Caco-2 (cell line): Measurements from ENCODE around the gene OR6K3. TPM values are rescaled to one million over a fixed set of nuclear protein-coding genes. Genes with fewer than 3 reads are reported as not detected.

ENCODE experiments used
- BruUV-seq: library from RNA; stranded (reverse); fragments of 400-500 nt; replicated peaks from 2 replicates; lab custom pipeline; 2021; lab: Mats Ljungman, UMichigan
- CTCF ChIA-PET: fragments of 300-600 bp; sonication (Branson Sonifier 250); formaldehyde crosslinking; loops from one replicate; lab custom pipeline; 2022; ENCODE audit warnings: antibody characterized with exemption; lab: Charles Lee
- POLR2A ChIA-PET: fragments of 300-600 bp; sonication (Branson Sonifier 250); formaldehyde crosslinking; loops from one replicate; lab custom pipeline; 2022; ENCODE audit warnings: antibody characterized with exemption; lab: Charles Lee
- DNase-seq, 2 experiments: peaks; one replicate each; pipeline versions ENCODE4 v3.0.0 to v3.0.0-alpha.2; 2020 to 2022
- H3K27me3 ChIP-seq: replicated peaks from 2 replicates; pipeline ENCODE4 v1.6.0; 2011; ENCODE audit warnings: low read length; ENCODE audit not compliant: control insufficient read depth, insufficient read depth
- H3K36me3 ChIP-seq: 2 replicates; pipeline ENCODE4 v1.5.1; 2011; ENCODE audit warnings: low read length; ENCODE audit not compliant: control insufficient read depth, insufficient read depth
- H3K4me1 ChIP-seq: fragments of 250-450 bp; sonication (Bioruptor Pico); 2 replicates; pipeline ENCODE4 v1.5.1; 2020; ENCODE audit warnings: mild to moderate bottlenecking
- H3K4me3 ChIP-seq: 2 replicates; pipeline ENCODE4 v1.5.1; 2011; ENCODE audit warnings: low read depth, mild to moderate bottlenecking, control low read depth, low read length
- H3K9me3 ChIP-seq: fragments of 250-450 bp; sonication (Bioruptor Pico); 2 replicates; pipeline ENCODE4 v1.5.1; 2020; ENCODE audit warnings: mild to moderate bottlenecking, moderate library complexity
- H3K27ac Mint-ChIP-seq: one replicate; pipeline ENCODE4 v1.8.0; 2022; ENCODE audit warnings: mixed read lengths; ENCODE audit not compliant: unreplicated experiment
- H3K27me3 Mint-ChIP-seq: one replicate; pipeline ENCODE4 v1.8.0; 2022; ENCODE audit warnings: mixed read lengths; ENCODE audit not compliant: insufficient read depth, unreplicated experiment
- H3K36me3 Mint-ChIP-seq: one replicate; pipeline ENCODE4 v1.8.0; 2022; ENCODE audit warnings: mild to moderate bottlenecking, mixed read lengths; ENCODE audit not compliant: insufficient read depth, unreplicated experiment
- H3K4me1 Mint-ChIP-seq: one replicate; pipeline ENCODE4 v1.8.0; 2022; ENCODE audit warnings: low read depth, mixed read lengths; ENCODE audit not compliant: unreplicated experiment
- H3K4me3 Mint-ChIP-seq: one replicate; pipeline ENCODE4 v1.8.0; 2022; ENCODE audit warnings: mild to moderate bottlenecking, moderate library complexity, mixed read lengths; ENCODE audit not compliant: unreplicated experiment
- H3K9me3 Mint-ChIP-seq: one replicate; pipeline ENCODE4 v1.8.0; 2022; ENCODE audit warnings: mixed read lengths; ENCODE audit not compliant: unreplicated experiment
- intact Hi-C: fragments of 100-400 bp; cut with micrococcal nuclease; formaldehyde crosslinking; loops from one replicate; pipeline ENCODE4 v1.10.0; 2022; ENCODE audit not compliant: unreplicated experiment
- total RNA-seq: library from RNA; stranded (reverse); gene quantifications from 2 replicates; pipeline ENCODE4 v1.2.3, GENCODE V29; 2022
- TF ChIP-seq, protein P1 (sequence below), 2 experiments: fragments of 200-600 bp in 1 of 2; IDR thresholded peaks; 1 replicate in 1 of 2; 2 replicates in 1 of 2; pipeline versions ENCODE4 v1.5.1 to v1.8.0; 2011 to 2022; ENCODE audit warnings: antibody characterized with exemption in 1 of 2, control low read depth in 1 of 2, inconsistent platforms in 1 of 2, low read depth in 1 of 2, low read length in 1 of 2, mild to moderate bottlenecking in 1 of 2, moderate library complexity in 1 of 2; ENCODE audit not compliant: insufficient read depth in 1 of 2, severe bottlenecking in 1 of 2, unreplicated experiment in 1 of 2

The OR6K3 gene
- total RNA-seq, 1 experiment from 2014 or later: not detected

DNA sequence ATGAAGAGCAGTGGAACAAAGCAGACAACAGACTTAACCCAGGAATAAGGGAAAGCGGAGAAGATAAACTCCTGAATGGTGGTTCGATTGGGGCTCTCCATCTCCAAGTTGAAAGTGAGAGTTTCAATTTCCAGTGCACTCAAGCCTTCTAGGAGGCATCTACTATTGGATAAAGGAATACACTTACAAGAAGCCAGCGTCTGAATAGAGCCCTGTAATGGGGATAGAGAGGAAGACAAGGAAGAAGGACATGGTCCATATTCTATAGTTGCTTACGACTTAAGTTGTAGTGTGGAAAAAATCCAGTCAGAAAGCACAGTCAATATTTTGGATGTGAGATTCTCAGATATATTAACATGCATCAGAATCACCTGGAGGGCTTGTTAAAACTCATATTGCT is 20.0 kb downstream of the OR6K3 start, which contains the start of gene OR6K2:
Gene OR6K2 (minus strand): TSS at position 101 of the 400 bp plus-strand sequence. CDS start 0 bp downstream, at position 101.
- Histone ChIP-seq H3K27me3 (no peaks in the 10 kb centered on the region), H3K4me1 (no peaks in the 10 kb centered on the region), H3K9me3 (no peaks in the 10 kb centered on the region), H3K4me3 (no peak within 1 kb of the TSS), H3K36me3 (no peaks in the 10 kb centered on the region)
- TF ChIP-seq, protein P1, sequence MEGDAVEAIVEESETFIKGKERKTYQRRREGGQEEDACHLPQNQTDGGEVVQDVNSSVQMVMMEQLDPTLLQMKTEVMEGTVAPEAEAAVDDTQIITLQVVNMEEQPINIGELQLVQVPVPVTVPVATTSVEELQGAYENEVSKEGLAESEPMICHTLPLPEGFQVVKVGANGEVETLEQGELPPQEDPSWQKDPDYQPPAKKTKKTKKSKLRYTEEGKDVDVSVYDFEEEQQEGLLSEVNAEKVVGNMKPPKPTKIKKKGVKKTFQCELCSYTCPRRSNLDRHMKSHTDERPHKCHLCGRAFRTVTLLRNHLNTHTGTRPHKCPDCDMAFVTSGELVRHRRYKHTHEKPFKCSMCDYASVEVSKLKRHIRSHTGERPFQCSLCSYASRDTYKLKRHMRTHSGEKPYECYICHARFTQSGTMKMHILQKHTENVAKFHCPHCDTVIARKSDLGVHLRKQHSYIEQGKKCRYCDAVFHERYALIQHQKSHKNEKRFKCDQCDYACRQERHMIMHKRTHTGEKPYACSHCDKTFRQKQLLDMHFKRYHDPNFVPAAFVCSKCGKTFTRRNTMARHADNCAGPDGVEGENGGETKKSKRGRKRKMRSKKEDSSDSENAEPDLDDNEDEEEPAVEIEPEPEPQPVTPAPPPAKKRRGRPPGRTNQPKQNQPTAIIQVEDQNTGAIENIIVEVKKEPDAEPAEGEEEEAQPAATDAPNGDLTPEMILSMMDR (IDR thresholded peaks at IDR 0.05; ENCODE audit: insufficient read depth in 1 of 2, low read depth in 1 of 2, low read length in 1 of 2, severe bottlenecking in 1 of 2, unreplicated experiment in 1 of 2): no peak
- Mint-ChIP-seq H3K4me3 (no peak within 1 kb of the TSS), H3K36me3 (no peaks in the 10 kb centered on the region), H3K27ac (no peak within 1 kb of the TSS), H3K9me3 (no peaks in the 10 kb centered on the region), H3K27me3 (peaks cover 9% of the 10 kb centered on the region), H3K4me1 (no peaks in the 10 kb centered on the region)
- CTCF ChIA-PET: no interaction called here
- intact Hi-C loops: no loop called here
- no TSS peak for BruUV-seq
- POLR2A ChIA-PET: no interaction called here
- no peak for DNase-seq

DNA sequence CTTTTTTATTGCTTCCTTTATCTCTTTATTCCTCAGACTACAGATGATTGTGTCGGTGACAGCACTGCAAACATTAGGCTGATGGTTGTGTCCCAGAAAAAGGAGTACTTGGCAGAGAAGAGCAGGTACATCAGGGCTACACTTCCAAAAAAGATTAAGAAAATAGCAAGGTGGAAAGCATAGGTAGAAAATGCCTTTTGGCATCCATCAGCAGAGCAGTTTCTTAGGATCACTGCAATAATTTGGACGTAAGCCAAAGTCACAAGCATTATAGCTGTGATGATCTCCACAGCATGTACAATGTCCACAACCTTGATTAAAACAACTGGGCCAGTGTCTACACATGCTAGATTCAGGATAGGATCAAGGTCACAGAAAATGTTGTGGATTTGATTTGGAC is 25.9 kb downstream of the OR6K3 start:
- no TSS peak for BruUV-seq
- H3K36me3 Mint-ChIP-seq: no peaks in the 10 kb centered on the region
- POLR2A ChIA-PET: no interaction called here

DNA sequence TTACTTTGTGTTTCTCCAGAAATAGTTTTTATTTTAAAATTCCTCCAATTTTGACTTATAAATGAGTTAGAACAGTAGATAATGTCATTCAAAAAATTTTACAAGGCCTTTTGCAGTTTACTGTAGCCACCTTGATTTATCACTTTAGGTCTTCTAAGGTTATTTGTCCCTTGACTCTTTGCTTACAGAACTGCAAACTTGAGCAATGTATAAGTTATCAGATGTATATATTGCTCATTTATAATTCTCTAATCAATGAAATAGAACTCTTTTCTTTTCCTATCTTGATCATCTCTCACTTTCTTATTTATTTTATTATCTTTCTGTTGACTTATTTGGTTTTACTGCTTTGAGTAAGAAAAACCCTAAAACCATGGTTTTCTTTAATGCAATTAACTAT is 28.2 kb downstream of the OR6K3 start:
- Histone ChIP-seq H3K4me1 (no peaks in the 10 kb centered on the region), H3K36me3 (no peaks in the 10 kb centered on the region), H3K4me3 (no peak overlapping the region), H3K9me3 (no peaks in the 10 kb centered on the region), H3K27me3 (no peaks in the 10 kb centered on the region)
- Mint-ChIP-seq H3K4me3 (no peak overlapping the region), H3K27me3 (peaks cover 7% of the 10 kb centered on the region), H3K36me3 (no peaks in the 10 kb centered on the region), H3K27ac (no peak overlapping the region), H3K9me3 (no peaks in the 10 kb centered on the region), H3K4me1 (no peaks in the 10 kb centered on the region)
- ChIA-PET POLR2A (no interaction called here), CTCF (no interaction called here)
- no peak for DNase-seq
- intact Hi-C loops: no loop called here
- no TSS peak for BruUV-seq
- TF ChIP-seq, protein P1 (IDR thresholded peaks at IDR 0.05; ENCODE audit: insufficient read depth in 1 of 2, low read depth in 1 of 2, low read length in 1 of 2, severe bottlenecking in 1 of 2, unreplicated experiment in 1 of 2): no peak

More for the DNA sequence above, 25.9 kb downstream of the OR6K3 start:
- Mint-ChIP-seq H3K9me3 (no peaks in the 10 kb centered on the region), H3K4me1 (no peaks in the 10 kb centered on the region), H3K27ac (no peak overlapping the region), H3K27me3 (peaks cover 8% of the 10 kb centered on the region), H3K4me3 (no peak overlapping the region)
- no peaks in the 10 kb centered on the region for H3K36me3 ChIP-seq
- no peaks in the 10 kb centered on the region for H3K9me3 ChIP-seq
- CTCF ChIA-PET: no interaction called here
- H3K4me1 ChIP-seq: no peaks in the 10 kb centered on the region
- intact Hi-C loops: no loop called here
- no peaks in the 10 kb centered on the region for H3K27me3 ChIP-seq
- TF ChIP-seq, protein P1 (IDR thresholded peaks at IDR 0.05; ENCODE audit: insufficient read depth in 1 of 2, low read depth in 1 of 2, low read length in 1 of 2, severe bottlenecking in 1 of 2, unreplicated experiment in 1 of 2): no peak
- no peak for DNase-seq
- no peak overlapping the region for H3K4me3 ChIP-seq
